Measurements from ENCODE around the gene SDE2.
"Not testable (repeated sequence)": the region's sequence is repeated elsewhere in the genome, so short reads cannot be mapped to it uniquely, and the experiment has no call there.

SDE2 gene

GRCh38 chr1:226026833-226027232, 27.7 kb upstream of the SDE2 start:
- no peak overlapping the region for H3K4me3 ChIP-seq (ENCODE audit: low read depth, low read length)
- TF ChIP-seq CTCF (IDR thresholded peaks at IDR 0.05; ENCODE audit: low read depth, low read length), result no peak

- no peak for TF ChIP-seq CTCF (IDR thresholded peaks at IDR 0.05; ENCODE audit: low read depth, low read length)
- no peak overlapping the region for H3K4me3 ChIP-seq (ENCODE audit: low read depth, low read length)
These were observed 24.6 kb upstream of the SDE2 start for GRCh38 chr1:226023735-226024134.

GRCh38 chr1:226021801-226022200, 22.7 kb upstream of the SDE2 start:
- H3K4me3 ChIP-seq (ENCODE audit: low read depth, low read length), result no peak overlapping the region
- no peak for TF ChIP-seq CTCF (IDR thresholded peaks at IDR 0.05; ENCODE audit: low read depth, low read length)

DNA sequence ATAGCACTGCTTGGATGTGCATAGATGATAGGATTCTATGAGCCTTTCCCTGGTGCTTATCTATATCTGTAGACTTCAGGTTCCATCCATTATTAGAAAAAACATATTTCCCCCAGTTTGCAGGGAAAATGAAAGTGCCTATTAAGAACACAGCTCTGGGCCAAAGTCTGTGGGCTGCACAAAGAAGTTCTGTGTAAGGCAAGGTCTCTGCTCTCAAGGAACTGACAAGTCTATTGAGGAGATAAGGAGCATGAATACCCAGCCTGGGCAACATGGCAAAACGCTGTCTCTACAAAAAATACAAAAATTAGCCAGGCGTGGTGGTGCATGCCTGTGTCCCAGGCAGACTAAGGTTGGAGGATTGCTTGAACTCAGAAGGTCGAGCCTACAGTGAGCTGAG, 22.3 kb upstream of the SDE2 start:
- no peak for TF ChIP-seq CTCF (IDR thresholded peaks at IDR 0.05; ENCODE audit: low read depth, low read length)
- H3K4me3 ChIP-seq (ENCODE audit: low read depth, low read length), result no peak overlapping the region

DNA sequence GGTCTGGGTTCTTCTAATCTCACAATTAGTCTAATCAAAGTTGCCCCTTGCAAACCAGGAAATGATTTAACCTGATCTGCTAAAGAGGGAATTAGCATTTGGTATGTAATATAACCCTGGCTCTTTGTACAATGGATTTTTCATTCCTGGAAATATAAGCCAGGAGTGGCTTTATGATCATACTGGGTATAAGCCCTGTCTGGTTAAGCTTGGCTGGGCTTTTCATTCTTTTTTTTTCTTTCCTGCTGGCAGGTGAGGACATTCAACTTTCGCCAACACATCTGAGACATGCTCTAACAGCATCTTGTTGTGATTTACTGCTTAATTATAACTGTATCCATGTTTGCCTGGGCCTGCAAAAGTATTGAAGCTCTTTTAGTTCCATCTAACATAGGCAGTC, 20.4 kb upstream of the SDE2 start:
- no peak overlapping the region for H3K4me3 ChIP-seq (ENCODE audit: low read depth, low read length)
- TF ChIP-seq CTCF (IDR thresholded peaks at IDR 0.05; ENCODE audit: low read depth, low read length), result no peak

DNA sequence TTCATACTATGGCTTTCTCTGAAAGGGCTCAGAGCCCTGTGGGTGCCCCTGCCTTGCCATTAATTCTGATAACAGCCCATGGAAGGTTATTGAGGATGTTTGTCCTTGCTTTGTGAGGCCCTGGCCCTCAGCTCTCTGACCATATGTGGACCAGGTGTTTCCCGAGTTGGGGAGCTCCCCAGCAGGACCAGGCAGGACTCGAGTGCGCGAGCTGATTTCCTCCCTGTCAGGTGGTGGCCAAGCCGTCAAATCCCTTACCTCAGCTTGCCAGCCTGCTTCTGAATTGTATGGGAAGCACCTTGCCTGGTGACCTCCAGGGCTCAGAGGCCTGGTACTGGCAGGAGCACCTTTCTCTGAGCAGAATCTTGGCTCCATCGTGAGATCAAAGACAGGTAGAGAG, 17.9 kb upstream of the SDE2 start:
- no peak overlapping the region for H3K4me3 ChIP-seq (ENCODE audit: low read depth, low read length)
- TF ChIP-seq CTCF (IDR thresholded peaks at IDR 0.05; ENCODE audit: low read depth, low read length), result no peak

GRCh38 chr1:226009650-226010044, 10.5 kb upstream of the SDE2 start:
- no peak for TF ChIP-seq CTCF (IDR thresholded peaks at IDR 0.05; ENCODE audit: low read depth, low read length)

DNA sequence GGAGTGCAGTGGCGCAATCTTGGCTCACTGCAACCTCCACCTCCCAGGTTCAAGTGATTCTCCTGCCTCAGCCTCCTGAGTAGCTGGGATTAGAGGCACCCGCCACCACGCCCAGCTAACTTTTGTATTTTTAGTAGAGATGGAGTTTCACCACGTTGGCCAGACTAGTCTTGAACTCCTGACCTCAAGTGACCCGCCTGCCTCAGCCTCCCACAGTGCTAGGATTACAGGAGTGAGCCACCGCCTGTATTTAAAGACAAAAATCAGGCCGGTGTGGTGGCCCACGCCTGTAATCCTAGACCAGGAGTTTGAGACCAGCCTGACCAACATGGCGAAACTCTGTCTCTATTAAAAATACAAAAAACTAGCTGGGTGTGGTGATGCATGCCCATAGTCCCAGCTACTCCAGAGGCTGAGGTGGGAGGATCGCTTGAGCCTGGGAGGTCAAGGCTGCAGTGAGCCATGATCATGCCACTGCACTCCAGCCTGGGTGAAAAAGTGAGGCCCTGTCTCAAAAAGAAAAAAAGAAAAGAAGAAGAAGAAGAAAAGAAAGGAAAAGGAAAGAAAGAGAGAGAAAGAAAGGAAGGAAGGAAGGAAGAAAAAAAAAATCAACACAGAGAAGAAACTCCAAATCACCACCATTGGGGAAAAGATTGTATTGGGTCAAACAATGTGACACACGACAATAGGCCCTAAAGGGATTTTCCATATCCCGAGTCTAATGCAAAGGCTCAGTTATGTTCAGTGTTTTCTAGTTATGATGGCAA, 8.2 kb upstream of the SDE2 start:
- H3K4me3 ChIP-seq (ENCODE audit: low read depth, low read length), result not testable (repeated sequence)

More at GRCh38 chr1:226009650-226010044, 10.5 kb upstream of the SDE2 start:
- no peak overlapping the region for H3K4me3 ChIP-seq (ENCODE audit: low read depth, low read length)
